ENCODE measurements around the gene VSIG1. TPM values are rescaled to one million over a fixed set of nuclear protein-coding genes. Genes with fewer than 3 reads are reported as not detected.

Gene VSIG1
- total RNA-seq, 1 experiment from 2014 or later = 0.07 TPM

DNA sequence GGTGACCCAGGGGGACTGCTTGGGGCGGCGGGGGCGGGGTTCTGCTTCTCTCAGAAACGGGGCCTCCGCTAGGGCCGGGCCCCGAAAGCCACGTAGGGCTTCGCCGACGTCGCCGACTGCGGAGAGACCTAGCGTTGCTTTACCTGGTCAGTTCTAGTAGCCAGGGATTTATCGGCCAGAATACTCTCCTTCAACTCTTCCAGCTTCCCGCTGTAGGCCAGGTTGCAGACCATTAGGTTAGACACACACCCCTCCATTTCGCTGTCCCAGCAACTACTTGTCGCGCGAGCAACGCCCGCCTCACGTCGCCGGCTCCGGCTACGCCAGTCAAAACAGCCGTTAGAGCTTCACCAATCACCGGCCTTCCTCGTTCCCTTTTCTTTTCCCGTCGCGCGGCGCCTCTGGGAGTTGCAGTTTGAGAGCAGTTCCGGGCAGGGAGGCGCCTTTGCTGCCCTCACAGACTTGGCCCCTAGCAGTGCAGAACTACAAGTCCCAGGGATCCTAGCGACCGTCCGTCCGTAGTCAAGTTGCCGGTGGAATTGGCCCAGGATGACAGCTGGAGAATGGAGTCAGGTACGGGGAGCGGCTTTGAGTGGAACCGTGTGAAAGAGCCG, 46.5 kb downstream of the VSIG1 start, which contains the start of the genes ATG4A and PSMD10:
TSS of gene ATG4A (plus strand) at position 515 of the 614 bp plus-strand sequence. CDS start at position 564, 49 bp downstream.
TSS of gene PSMD10 (minus strand) at position 279 of the 614 bp plus-strand sequence. CDS start at position 257, 22 bp downstream.
- POLR2A ChIA-PET = no interaction called here
- H3K4me2 ChIP-seq (ENCODE audit: low read length) = peak within 1 kb of the TSS; percentile 81
- intact Hi-C loops (cut with micrococcal nuclease) = no loop called here
- CTCF ChIA-PET = interaction anchor here (0.7 kb wide), 1 partner anchor 212 kb away, joined by 3 read pairs; no protein-coding TSS in a partner anchor
- TF ChIP-seq, protein P1, sequence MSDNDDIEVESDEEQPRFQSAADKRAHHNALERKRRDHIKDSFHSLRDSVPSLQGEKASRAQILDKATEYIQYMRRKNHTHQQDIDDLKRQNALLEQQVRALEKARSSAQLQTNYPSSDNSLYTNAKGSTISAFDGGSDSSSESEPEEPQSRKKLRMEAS (IDR thresholded peaks at IDR 0.05) = peak; percentile 13; the same call in 1 of the 2 replicates
- no peak for TF ChIP-seq EGR1 (IDR thresholded peaks at IDR 0.05; ENCODE audit: low read depth)
- TF ChIP-seq ELF1 (IDR thresholded peaks at IDR 0.05; ENCODE audit: borderline replicate concordance, low read depth) = peak; percentile 87
- TF ChIP-seq CEBPB (IDR thresholded peaks at IDR 0.05; ENCODE audit: low read depth) = no peak
- peak; percentile 77 for TF ChIP-seq SP1 (IDR thresholded peaks at IDR 0.05; ENCODE audit: low read depth)
- TF ChIP-seq ZNF274 (IDR thresholded peaks at IDR 0.05; ENCODE audit: low read depth, low read length) = no peak
- TF ChIP-seq ZFX (IDR thresholded peaks at IDR 0.05) = peak; percentile 78
- TF ChIP-seq, protein P2, sequence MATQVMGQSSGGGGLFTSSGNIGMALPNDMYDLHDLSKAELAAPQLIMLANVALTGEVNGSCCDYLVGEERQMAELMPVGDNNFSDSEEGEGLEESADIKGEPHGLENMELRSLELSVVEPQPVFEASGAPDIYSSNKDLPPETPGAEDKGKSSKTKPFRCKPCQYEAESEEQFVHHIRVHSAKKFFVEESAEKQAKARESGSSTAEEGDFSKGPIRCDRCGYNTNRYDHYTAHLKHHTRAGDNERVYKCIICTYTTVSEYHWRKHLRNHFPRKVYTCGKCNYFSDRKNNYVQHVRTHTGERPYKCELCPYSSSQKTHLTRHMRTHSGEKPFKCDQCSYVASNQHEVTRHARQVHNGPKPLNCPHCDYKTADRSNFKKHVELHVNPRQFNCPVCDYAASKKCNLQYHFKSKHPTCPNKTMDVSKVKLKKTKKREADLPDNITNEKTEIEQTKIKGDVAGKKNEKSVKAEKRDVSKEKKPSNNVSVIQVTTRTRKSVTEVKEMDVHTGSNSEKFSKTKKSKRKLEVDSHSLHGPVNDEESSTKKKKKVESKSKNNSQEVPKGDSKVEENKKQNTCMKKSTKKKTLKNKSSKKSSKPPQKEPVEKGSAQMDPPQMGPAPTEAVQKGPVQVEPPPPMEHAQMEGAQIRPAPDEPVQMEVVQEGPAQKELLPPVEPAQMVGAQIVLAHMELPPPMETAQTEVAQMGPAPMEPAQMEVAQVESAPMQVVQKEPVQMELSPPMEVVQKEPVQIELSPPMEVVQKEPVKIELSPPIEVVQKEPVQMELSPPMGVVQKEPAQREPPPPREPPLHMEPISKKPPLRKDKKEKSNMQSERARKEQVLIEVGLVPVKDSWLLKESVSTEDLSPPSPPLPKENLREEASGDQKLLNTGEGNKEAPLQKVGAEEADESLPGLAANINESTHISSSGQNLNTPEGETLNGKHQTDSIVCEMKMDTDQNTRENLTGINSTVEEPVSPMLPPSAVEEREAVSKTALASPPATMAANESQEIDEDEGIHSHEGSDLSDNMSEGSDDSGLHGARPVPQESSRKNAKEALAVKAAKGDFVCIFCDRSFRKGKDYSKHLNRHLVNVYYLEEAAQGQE (IDR thresholded peaks at IDR 0.05; ENCODE audit: low read depth) = no peak
- peak; percentile 37 for TF ChIP-seq ZBTB33 (IDR thresholded peaks at IDR 0.05; ENCODE audit: extremely low read depth, insufficient replicate concordance, low read length)
- peak; percentile 73 for TF ChIP-seq POLR2AphosphoS5 (IDR thresholded peaks at IDR 0.05; ENCODE audit: low read depth, low read length)
- no peak for TF ChIP-seq FOSL1 (IDR thresholded peaks at IDR 0.05; ENCODE audit: low read depth)
- peak; percentile 73 for TF ChIP-seq YY1 (IDR thresholded peaks at IDR 0.05; ENCODE audit: extremely low read depth, insufficient replicate concordance, low read depth, low read length)
- peak; percentile 58 for TF ChIP-seq TCF7L2 (IDR thresholded peaks at IDR 0.05; ENCODE audit: borderline replicate concordance, extremely low read depth, insufficient read depth, insufficient read length)
- no peak; the same call in 1 of the 2 replicates for TF ChIP-seq SRF (IDR thresholded peaks at IDR 0.05; ENCODE audit: low read depth)
- TF ChIP-seq POLR2A (IDR thresholded peaks at IDR 0.05; ENCODE audit: borderline replicate concordance, extremely low read depth, insufficient read depth, insufficient read length) = no peak
- 0 out of 2 replicates have a peak, but pooled peaks have one; percentile 56 for TF ChIP-seq CBX3 (IDR thresholded peaks at IDR 0.05; ENCODE audit: low read depth)
- peak; percentile 73 for TF ChIP-seq SIN3A (IDR thresholded peaks at IDR 0.05; ENCODE audit: low read depth)
- H3K79me2 ChIP-seq (ENCODE audit: insufficient read depth, low read length) = peaks cover 24% of the 10 kb centered on the region
- RAD21 ChIA-PET (ENCODE audit: low non-redundant PET in 1 of 2, low total read pairs in 2 of 2, uncharacterized antibody in 2 of 2, unreplicated experiment in 2 of 2) = no interaction called here
- H3K9me2 ChIP-seq (ENCODE audit: insufficient read depth) = no peaks in the 10 kb centered on the region
- peaks cover 0 to 2% of the 10 kb centered on the region in 2 experiments; a peak in 2 of 4 replicates for H3K4me1 ChIP-seq (ENCODE audit: control insufficient read depth in 1 of 2, insufficient read depth in 2 of 2, low read length in 2 of 2)
- peak within 1 kb of the TSS; percentile 54 for H3K27ac ChIP-seq (ENCODE audit: low read depth, low read length)
- DNase-seq (ENCODE audit: low read depth, low spot score) (peak; percentile 87), ATAC-seq (peak; percentile 93)
- BruUV-seq (replicated peaks) = no TSS peak
- no peaks in the 10 kb centered on the region for H3K27me3 ChIP-seq (ENCODE audit: insufficient read depth, low read length)
- H3K4me3 ChIP-seq (replicated peaks in 1 of 2; ENCODE audit: low read depth in 1 of 2, low read length in 2 of 2) = peak within 1 kb of the TSS; percentile 67 to 85
- peak within 1 kb of the TSS; percentile 35 for H2AFZ ChIP-seq (ENCODE audit: low read depth, low read length, poor library complexity, severe bottlenecking)
- H3K36me3 ChIP-seq (ENCODE audit: control insufficient read depth in 1 of 2, insufficient read depth in 2 of 2, low read length in 2 of 2) = peaks cover 0 to 6% of the 10 kb centered on the region in 2 experiments; a peak in 2 of 4 replicates
- H3K9me3 ChIP-seq (ENCODE audit: control insufficient read depth in 1 of 2, insufficient read depth in 1 of 2, low read depth in 1 of 2, low read length in 2 of 2) = no peaks in the 10 kb centered on the region
- H3K9ac ChIP-seq (ENCODE audit: low read length) = peak within 1 kb of the TSS; percentile 85
- no peaks in the 10 kb centered on the region for H4K20me1 ChIP-seq (ENCODE audit: insufficient read depth)

Data from HCT116 (cell line).